HG03060 (cell line): ENCODE data around the gene BLACAT1.
"Not testable (repeated sequence)": the region's sequence is repeated elsewhere in the genome, so short reads cannot be mapped to it uniquely, and the experiment has no call there.

Experiments used
- ATAC-seq: cut with Tn5 transposase; IDR thresholded peaks from one replicate; pipeline ENCODE4 v1.9.1; 2021; ENCODE audit warnings: low read depth, moderate number of reproducible peaks; ENCODE audit not compliant: unreplicated experiment

Gene BLACAT1

DNA sequence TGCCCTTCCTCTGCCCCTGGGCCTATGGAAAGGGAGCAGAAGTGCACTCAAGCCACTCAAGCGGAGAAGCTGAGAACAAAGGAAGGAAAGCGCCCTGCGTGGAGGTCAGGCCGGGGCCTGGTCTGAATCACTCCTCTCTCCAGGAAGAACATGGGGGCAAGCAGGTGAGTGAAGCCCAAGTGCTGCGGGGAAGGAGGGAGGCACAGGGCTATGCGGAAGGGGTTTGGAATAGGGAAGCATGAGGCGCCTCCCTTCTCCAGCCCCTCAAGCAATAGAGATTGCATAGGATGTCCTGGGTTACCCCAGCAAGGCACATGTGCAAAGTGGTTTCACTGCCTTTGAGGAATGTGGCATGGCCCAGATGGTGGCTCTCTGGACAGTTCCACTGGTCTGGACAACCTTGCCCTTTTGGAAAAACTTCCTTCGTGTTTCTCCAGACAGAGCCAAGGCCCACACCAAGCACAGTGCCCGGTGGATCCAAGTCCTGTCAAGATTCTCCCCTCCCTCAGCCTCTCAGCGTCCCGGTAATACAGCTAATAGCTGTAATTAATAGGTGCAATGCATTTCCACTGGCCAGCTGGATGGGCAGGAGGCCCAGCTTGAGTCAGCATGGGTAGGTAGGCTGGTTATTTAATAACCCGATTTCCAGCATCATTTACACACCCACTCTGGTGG lies 13.7 kb downstream of the BLACAT1 start:
- ATAC-seq, result no peak

DNA sequence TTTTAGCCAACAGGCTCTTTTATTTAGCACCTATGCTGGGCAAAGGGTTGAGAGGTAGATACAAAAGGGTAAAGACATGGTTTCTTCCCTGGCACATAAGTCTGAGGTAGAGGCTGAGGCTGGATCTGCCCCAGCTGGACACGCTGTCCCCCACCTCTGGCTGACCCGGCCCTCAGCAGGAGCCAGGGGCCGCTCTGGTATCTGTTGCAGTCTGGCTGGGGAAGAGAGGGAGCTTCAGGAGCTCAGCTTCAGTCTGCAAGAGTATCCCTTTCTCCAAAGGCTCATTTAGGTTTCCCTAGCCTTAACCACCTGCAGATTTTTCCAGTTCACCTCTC lies 14.2 kb downstream of the BLACAT1 start:
- no peak for ATAC-seq

DNA sequence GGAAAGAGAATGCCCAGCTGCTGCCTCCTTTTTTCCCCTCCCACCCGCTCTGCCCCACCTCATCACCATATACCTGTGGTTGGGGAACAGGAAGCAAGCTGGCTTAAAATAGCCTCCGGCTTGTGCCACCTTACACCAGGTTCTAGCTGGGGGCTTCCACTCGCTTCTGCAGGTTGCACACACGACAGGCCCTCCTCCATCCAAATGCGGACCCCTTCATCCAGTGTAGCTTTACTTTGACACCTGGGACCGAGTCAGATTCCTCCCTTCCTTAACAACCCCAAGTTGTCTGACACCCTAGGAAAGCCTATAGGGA lies 14.6 kb downstream of the BLACAT1 start:
- no peak for ATAC-seq

DNA sequence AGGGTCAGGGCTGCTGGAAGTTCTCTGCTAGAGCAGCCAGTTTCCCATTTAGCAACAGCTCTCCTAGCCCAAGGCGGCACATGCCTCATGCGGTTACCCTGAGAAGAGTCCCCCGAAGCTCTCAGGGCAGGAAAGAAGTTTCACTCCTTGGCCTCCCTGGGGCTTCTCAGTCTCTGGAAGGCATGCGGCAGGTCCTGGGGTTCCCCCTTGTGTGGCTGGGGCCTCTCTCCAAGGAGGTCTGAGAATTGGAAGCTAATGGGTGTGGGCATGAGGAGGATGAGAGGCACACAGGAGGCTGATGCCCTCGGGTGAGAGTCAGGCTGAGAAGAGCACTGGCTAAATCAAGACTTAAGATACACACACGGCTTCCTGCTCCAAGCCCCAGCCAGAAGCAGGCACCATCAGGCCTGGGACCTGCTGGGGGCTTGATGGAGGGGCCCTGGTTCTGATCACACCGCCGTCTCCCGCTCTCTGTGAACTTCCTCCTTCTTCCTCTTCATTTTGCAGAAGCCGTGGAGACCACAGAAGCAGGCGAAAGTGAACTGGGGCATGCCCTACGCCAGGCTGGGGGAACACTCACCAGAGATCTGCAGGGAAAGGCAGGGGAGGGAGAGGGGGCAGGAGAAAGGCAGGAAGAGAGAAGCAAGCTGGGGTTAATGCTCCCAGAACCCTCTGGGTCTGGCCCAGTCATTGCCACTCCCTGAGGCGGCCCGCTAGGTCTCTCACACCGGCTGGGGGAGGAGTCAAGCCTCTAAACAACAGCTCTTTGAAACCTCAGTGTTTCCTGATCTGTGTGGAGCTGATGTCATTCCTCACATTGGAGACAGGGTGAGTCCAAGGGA lies 15.1 kb downstream of the BLACAT1 start:
- ATAC-seq, result no peak

DNA sequence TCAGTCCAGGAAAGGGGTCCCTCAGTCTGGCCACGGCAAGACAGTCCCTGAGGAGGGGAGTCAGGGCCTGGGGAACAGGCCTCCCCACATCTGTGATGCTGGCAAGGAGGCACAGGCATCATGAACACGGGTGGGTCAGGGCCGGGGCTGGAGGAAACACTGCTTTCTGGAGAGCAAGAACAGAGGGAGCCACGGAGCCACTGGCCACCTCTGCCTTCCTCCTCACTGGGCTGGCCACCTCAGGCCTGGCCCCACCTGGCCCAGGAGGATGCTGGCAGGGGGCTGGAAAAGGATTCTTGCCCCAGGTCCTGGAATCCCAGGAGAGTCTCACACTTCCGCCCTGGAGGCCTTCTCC lies 15.7 kb downstream of the BLACAT1 start:
- no peak for ATAC-seq

DNA sequence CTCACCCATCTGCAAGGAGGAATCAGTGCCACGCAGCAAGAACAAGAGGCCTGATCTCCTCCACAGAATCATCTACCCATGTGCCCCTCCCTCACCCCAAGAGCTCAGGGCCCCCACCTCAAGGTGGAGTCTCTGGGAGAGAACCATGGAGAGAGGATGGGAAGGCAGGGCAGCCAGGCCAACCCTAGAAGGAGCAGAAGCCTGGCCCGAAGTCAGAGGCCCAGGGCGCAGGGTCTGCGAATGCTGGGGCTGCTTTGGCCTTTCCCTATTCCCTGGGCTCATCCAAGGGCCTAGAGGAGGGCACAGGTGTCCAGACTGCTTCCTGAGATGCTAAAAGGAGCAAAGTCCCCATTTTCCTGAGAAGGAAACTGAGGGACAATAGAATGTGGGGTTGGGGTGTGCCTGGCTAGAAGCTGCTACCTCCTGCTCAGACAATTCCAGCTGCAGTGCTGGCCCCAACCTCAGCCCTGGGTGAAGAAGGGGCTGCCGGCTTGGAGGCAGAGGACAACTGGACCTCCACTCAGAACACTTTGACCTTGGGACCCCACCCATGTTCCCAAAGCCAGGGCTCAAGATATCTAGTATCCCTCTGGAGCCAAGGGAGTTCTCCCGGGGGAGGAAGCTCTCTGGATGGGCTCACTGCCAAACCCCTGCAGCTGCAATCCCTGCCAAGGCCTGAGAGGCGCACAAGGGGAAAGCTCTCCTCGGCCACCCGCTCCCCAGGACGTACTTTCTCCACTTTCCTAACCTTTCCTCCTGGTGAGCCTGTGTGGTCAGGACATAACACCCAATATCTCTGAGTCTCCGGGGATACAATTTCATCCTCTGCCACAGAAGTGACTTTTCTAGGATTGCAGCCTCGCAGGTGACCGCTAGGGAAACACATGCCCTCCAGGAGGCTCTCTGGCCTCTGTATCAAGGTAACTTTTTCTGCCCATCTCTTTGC lies 17.4 kb downstream of the BLACAT1 start:
- no peak for ATAC-seq

DNA sequence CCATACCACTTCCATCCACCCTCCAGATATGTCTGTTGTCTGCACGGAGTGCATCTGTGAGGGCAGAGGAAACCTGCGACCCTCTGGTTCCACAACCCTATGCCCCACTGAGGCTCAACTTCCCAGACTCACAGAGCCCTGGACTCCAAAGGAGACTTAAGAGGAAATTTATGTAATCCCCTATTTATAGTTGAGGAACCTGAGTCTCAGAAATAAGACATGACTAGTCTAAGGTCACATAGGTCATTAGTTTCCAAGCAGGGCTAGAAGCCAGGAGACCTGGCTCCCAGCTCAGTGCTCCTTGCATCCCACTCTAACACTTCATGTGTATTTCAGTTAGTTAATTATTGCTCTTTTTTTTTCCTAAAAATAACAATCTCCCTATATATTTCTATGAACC lies 18.3 kb downstream of the BLACAT1 start:
- no peak for ATAC-seq

DNA sequence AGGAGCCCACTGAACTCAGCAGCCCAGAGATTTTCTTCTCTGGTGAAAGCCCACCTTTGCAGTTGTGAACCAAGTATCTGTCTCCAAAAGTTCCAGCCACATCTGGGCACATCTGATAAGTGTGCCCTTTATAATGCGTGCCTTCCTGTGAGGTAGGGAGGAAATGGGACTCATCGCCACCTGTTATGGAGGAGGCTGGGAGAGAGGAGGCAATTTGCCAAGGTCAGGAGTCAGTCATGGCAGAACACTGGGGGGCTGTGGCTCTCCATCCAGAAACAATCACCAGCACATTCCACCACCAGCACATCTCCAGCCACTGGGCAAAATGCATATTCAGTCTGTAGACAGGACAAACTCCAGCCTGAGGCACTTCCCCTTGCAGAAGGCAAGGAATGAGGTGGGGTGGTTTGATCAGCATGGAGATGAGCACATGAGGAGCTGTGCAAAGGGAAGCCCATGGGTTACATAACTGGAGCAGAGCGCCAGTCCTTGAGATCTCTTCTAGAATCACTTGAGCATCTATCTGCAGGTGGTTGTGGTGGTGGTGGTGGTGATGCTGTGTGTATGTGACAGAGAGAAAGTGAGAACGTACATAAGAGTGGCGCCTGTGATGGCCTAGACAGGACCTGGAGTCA lies 19.0 kb downstream of the BLACAT1 start:
- ATAC-seq, result no peak

DNA sequence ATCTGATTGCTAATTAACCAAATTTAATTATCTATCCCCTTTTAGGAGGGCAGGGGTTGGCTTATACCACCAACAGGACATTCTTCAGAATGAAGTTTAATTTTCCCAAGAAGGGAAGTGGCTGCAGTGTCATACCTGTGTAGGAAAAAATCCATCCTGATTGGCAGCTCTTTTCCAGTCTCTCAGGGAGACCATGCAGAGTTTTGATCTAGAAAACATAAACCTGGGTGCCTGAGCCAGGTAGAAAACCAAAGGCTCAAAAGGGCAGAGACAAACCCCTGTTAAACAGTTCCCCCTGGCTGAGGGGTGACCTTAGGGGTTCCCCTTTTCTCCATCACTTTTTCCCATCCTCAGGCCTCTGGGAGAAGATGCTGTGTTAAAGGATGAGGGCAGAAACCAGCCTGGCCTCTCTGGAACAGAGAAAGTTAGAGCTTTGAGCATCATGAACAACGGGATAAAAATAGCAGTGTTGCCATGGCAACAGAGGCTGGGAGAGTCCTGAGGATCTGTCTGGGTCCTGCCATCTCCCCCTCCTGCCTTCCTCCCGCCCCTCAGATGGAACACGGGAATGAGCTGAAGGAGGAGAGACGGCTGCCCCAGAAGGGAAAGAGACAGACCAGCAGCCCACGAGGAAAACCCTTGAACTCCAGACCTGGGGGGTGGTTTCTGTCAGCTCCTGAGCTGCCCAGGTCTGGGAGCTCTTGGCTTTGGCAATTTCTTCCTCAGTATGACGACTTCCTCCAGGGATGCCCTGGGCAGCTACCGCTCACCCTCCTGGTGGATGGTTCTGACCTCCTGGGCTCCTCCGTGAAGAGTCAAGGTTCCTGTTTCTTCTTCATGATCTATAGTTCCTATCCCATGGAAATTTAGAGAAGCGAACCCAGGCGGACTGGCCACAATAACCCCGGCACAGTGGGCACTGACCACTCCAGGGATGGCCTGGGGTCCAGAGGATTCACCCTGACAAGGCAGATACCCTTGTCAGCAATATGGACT lies 20.0 kb downstream of the BLACAT1 start:
- no peak for ATAC-seq

DNA sequence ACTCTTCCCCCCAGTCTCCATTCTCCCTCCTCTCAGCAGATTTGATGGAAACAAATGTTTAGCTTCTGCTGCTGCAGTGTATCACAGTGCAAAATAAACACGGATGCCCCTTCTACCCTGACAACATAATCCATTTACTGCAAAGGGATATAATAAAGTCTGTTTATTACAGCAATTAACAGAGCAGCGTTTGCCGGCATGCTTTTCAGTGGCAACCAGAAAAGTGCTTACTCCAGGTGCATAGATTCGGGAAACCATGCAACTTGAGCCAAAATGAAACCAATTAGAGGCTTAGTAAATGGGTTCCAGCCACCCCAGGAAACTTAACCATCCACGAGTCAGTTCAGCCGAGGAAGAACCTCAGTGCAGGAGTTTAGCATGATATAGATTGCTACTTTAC lies 21.1 kb downstream of the BLACAT1 start:
- ATAC-seq, result no peak

DNA sequence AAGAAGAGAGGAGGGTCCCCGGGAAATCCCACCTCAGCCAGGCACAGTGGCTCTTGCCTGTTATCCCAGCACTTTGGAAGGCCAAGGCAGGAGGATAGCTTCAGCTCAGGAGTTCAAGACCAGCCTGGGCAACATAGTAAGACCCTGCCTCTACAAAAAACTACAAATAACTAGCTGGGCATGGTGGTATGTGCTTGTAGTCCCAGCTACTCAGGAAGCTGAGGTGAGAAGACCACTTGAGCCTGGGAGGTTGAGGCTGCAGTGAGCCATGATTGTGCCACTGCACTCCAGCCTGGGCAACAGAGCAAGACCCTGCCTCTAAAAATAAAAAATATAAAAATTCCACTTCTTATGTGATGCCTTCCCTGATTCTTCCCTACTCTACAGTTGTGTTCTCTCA lies 23.2 kb downstream of the BLACAT1 start:
- ATAC-seq, result not testable (repeated sequence)

DNA sequence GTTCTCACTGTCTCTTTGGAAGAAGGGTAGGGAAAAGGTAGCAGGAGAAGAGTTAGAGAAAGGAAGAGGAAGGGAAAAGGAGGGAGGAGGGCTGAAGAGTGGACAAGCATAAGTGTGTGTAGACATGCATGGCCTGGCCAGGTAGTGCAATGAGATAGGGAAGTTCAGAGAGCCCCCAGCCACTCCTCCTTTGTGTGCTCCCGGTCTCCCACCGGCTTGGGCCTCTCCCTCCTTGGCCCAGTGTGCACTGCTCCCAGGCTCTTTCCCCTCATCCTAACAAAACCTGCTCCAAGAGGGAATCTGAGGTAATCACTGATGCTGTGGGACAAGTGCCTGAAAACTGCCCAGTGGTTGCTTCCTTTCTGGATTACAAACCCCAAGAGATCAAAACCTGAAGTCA lies 23.7 kb downstream of the BLACAT1 start:
- ATAC-seq, result no peak

DNA sequence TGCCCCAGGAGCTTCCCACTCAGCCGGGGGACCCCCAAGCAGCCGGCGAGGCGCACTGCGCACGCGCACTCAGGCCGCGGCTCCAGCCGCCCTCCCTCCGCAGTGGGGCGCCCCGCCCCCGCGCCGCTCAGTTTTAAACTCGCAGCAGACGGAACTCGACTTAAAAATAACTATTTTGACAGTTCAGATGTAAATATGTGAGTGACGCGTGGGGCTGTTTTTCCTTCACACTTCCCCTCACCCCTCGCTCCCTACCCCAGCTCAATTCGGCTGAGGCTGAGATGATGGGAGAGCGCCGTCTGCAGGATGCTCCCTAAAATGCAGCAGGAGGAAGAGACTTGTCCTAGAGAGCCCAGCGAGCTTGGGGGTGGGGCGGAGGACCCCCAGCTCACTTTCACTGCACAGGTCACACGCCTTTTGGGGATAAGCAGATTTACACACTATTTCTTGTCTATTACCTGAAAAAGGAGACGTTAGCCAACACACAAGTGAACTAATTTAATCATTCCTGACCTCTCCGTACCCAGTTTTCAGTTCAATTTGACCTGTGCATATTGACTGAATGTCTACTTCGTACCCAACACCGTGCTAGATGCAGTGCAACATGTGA lies 25.0 kb downstream of the BLACAT1 start:
- no peak for ATAC-seq

DNA sequence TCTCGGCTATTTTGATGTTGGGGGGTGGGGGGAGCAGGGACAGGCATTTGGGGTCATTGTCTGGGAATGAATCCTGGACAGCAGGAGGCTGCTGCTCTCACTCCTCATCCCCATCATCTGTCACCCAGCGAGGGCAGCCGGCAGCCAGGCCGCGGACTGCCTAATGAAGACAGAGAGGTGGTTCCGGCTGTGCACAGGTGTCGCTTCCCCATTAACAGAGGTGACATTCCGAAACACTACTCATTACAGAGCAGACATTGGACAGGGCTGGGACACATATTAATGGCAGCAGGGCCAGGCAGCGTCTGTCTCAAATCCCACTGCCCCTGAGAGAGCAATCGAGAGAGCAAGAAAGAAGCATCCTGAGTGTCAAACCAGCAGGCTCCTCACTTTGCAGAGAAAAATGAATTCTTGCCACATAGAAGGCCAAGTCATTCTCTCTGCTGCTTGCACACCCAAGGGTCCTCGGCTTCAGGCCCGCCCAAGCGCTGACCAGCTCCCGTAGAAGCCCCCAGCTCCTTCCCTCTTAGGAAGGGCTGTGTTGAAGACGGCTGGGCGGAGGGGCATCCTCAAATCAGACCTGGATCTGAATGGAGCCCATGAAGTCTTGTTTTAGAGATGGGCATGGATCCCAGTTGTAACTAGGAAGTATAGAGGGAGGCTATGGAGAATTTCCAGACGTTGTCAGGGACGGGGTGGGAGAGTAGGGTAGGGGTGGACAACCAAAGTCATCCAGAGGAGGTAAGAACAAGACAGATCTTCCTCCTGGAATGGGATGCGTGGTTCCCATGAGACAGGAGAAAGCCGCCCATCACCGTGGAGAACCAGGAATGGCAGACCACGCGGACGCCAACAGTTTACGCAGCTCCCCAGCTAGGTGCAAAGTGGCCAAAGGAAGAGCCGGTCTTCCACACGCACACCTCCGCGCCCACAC lies 25.8 kb downstream of the BLACAT1 start:
- ATAC-seq, result no peak

DNA sequence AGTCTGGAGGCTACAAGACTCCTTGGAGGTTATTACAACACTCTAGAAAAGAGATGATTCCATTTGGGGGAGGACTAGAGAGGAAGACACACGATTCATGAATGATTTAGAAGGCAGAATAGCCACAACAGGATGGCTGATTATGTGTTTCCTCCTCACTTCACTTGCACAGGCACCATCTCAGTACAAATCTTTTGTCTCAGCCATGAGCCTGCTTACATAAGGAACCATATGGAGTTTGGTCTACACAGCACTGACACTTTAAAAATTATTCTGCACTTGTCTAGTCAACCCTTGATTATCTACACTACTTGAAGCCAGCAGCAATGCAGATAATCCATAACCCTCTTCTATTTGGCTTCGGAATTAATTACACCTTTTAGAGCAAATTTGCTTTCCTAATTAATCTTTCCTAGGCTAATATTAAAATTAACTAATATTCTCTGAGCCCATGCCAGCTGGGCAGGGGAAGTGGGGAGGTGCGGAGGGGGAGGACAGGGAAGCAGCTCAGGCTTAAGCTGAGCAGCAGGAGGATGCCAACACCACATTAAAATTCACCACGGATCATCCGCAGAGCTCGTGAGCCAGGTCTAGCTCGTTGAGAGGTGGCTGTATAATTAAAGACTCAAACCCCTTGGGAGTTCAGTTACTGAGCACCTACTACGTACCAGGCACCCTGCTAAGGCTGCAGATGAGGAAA lies 30.8 kb downstream of the BLACAT1 start:
- ATAC-seq, result no peak

DNA sequence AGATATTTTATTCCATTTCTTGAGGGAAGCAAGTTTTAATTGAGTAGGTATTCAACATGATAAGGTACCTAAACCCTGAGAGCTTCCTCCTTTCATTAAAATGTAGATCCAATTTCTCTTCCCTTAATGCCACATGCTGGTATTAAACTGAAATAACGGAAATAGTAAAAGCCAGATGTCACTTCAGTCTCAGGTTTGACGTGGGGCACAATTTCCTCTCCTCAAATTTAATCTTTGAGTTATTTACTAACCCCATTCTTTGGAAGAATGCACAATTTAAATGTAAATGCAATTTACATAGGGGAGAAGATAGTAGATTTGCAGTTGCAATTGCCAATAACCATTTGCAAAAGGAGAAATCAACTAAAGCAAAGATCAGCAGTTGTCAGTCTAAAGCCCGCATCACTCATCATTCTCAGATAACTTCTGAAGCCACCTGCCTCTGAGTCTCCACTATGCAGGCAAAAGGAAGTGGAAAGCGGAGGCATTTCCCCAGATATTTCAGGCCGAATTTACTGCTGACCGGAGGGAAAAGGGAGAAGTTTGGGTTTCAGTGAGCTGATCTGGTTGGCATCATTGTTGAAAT lies 31.9 kb downstream of the BLACAT1 start:
- ATAC-seq, result no peak

DNA sequence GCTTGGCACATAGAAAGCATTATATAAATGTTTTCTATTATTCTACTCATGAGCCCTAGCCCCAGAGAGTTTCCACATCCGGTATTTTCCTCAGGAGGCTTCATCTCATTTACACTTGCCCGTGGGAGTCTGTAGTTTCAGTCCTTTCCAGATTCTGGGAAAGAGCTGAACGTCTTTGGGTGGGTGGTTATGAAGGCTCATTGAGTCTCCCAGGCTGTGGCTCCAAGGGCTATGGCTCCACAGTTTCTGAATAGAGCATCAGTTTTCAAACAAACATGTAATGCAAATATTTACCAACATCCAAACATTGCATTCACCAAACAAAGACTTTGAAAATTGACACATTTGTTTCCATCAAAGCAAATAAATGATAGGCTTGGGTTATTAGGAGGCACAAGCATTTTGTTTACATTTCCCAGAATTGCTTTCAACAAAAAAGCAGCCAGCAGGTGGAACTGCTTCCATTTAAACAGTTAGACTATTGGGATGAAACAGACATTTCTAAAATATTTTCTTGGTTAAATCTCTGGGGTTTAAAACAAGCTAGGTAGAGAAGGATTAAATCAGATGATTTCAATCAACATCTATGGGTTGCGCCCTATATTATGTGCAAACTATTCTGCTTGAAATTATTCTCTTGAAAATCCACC lies 32.7 kb downstream of the BLACAT1 start:
- no peak for ATAC-seq
